GM18508 (cell line): Measurements from ENCODE around the gene TARDBP.
"Not testable (repeated sequence)": the region's sequence is repeated elsewhere in the genome, so short reads cannot be mapped to it uniquely, and the experiment has no call there.

ENCODE experiments used
- ATAC-seq: cut with Tn5 transposase; IDR thresholded peaks from one replicate; pipeline ENCODE4 v1.9.1; 2021; ENCODE audit warnings: moderate number of reproducible peaks; ENCODE audit not compliant: insufficient read depth, unreplicated experiment

Gene TARDBP

DNA sequence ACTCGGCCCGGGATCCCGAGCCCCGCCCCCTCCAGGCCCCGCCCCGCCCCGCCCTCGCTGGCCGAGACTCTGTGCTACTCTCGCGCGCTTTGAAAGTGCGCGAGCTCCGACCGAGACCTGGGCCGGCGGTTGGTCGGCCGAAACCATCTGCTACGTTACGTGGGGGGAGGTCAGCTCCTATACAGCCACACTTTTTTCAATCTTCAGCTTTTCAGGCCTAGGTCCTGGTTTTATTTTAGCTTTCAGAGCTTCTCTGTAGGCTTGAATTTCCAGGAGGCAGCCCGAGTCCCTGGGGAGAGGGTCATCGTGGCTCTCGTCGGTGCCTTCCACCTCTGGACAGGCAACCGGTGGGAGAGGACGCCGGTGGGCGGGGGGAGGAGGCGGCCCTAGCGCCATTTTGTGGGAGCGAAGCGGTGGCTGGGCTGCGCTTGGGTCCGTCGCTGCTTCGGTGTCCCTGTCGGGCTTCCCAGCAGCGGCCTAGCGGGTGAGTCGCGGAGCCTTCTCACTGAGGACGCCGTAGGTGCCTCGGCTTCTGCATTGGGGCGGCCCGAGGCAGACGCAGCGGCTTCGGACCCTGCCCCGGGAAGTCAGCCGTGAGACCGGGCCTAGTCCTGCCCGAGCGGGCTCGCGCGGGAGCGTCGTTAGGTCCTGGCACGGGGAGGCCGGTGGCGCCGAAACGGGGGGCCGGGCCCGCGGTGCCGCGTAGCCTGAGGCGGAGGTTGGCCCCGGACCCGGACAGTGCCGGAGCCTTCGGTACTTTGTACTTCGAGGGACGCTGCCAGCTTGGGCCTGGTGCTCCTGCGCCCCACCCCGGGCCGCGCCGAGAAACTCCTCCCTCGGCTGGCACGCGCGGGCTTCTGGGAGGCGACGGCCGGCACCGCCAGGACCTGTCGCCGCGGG is at the start of gene TARDBP:
TARDBP (plus strand) TSS at position 395 of the 900 bp plus-strand sequence. CDS start 1,074 bp downstream, outside the sequence.
- peak; percentile 75 for ATAC-seq

DNA sequence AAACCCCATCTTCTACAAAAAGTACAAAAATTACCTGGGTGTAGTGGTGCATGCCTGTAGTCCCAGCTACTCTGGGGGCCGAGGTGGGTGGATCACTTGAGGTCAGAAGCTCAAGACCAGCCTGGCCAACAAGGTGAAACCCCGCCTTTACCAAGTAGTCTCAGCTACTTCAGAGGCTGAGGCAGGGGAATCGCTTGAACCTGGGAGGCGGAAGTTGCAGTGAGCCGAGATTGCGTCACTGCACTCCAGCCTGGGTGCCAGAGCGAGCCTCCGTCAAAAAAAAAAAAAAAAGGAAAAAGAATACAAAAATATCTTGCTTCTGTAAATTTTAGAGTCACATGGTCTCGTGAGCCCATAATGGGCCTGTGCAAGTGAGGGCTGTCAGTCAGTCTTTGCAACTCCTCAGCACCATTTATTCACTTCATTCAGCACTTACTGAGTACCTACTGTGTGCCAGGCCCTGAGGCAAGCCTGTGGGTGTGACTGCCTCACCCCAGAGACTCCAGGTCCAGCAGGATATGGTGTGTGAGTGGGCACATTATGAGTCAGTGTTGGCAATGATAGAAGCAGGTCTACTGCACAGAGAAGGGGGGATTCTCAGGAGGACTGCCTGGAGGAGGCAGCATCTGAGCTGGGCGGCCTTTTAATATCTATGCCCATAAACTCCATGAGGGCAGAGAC is 46.8 kb upstream of the TARDBP start:
- no peak for ATAC-seq

DNA sequence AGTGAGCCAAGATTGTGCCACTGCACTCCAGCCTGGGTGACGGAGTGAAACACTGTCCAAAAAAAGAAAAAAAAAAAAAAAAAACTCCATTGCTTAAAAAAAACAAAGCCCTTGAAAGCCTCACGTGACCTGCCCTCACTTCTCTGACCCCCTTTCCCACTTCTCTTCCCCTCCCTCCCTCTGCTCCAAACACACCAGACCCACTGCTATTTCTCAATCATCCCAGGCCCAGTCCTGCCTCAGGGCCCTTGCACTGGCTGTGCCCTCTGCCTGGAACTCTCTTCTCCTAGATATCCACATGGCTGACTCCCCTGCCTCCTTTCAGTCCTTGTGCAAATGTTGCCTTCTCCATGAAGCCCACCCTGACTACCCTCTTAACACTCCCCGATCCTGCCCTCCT is 45.4 kb upstream of the TARDBP start:
- ATAC-seq = no peak

DNA sequence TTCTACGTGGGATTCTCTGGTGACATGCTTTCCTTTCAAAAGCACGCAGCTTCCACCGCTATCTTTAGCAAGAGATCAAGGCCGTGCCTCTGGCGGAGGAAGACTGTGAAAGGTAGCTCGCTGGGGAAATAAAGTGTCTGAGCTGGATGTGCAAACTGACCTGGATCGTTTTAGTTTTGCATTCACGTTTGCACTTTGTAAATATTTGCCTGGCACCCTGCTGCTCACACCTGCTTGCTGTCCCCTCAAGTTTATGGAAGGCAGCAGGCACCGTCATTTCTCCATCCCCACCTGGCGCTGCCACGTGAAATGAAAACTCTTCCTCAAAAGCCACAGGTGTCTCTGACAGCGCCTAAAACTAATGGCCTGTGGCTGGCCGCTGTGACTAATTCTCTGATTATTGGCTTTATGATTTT is 44.0 kb upstream of the TARDBP start:
- ATAC-seq = no peak

DNA sequence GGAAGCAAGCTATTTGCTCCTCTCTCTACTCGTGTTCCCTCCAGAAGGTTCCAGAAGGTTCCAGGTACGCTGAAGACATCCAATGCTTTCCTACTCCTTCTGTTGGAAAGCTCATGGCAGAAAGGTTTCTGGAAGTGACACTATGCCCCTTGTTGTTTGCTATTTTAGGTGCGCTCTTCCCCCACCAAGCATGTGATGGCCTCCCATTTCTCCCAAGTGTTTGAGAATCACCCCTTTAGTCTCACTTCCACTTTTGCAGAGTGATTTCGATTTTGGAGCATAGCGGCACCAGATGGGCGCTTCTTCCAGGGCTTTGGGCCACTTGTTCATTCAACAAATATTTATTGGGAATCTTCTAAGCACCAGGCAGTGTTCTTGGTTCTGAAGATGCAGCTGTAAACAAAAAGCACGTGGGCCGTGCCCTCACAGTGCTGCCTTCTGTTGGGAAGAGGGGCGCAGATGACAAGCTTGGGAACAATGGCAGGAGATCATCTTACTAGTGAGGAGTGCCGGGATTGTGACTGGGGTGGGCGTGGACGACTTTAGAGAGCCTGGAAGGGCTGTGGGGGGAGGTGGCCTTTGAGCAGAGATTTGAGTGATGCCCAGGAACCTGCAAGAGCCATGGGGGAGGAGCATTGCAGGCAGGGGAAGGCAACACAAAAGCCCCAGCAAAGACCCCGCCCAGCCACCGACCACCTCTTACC is 43.0 kb upstream of the TARDBP start:
- ATAC-seq = no peak

DNA sequence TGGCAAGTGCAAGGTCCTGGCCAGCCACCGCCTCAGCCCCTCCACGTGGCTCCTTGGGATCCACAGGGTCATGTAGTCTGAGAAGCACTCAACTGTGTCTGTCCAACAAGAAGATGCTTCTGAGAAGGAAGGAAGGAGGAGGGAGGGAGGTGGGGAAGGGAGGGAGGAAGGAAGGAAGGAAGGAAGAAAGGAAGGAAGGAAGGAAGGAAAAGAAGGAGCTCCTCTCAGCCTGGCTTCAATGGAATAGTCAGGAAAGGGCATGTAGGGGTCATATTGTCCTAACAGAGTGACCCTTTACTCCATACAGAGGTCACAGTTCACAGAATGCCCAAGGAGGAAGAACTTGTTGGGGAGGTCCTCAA is 42.5 kb upstream of the TARDBP start:
- no peak for ATAC-seq

DNA sequence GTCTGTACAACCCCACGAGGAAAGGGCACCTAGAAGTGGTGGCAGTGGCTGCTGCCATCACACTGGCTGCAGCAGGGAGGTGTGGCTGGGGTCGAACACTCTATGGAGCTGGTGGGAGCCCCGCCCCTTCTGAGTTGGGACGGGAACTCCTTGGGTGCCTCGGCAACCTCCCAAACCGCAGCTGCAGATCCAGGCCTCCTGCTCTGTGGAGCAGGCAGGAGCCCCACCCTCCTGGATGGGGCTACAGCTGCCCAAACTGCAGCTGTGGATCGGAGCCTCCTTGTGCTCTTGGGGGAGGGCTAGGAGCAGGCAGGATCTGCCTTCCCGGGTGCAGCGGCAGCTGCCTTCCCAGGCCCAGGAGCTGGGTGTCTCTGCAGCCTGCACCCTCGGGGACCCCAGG is 38.9 kb upstream of the TARDBP start:
- ATAC-seq = no peak

DNA sequence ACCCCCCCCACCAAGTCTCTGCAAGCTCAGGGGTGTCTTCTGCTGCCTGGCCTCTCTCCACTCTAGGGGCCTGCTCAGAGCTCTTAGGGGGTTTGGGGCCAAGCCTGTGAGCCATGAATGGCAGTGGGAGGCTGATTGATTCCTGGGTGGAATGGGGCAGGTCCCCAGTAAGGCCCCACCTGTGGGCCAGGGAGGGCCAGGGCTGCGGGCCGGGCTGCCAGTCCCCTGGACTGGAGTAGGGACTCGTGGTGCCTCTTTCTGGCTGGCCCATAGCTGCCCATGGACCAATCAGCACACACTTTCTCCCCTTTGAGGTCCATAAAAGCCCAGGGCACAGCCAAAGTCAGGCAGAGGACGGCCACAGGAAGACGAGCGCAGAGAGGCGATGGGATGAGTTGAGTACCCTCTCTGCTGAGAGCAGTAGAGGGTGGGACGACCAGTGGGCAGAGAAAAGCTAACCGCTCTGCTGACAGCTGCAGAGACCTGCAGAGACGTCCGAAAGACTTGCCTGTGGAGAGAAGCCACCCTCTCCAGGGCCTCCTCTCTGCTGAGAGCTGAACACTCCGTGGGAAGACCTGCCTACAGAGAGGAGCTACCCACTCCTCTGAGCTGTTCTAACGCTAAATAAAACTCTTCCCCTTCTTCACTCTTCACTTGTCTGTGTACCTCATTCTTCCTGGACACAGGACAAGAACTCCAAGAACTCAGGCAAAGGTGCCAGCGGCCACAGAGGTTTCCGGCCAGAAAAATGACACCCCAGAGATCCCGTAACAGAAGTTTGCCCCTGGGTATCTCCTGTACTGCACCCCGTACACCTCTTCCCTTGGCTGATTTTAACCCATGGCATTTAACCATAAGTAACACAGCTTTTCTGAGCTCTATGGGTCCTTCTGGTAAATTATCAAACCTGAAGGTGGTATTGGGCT is 38.2 kb upstream of the TARDBP start:
- no peak for ATAC-seq

DNA sequence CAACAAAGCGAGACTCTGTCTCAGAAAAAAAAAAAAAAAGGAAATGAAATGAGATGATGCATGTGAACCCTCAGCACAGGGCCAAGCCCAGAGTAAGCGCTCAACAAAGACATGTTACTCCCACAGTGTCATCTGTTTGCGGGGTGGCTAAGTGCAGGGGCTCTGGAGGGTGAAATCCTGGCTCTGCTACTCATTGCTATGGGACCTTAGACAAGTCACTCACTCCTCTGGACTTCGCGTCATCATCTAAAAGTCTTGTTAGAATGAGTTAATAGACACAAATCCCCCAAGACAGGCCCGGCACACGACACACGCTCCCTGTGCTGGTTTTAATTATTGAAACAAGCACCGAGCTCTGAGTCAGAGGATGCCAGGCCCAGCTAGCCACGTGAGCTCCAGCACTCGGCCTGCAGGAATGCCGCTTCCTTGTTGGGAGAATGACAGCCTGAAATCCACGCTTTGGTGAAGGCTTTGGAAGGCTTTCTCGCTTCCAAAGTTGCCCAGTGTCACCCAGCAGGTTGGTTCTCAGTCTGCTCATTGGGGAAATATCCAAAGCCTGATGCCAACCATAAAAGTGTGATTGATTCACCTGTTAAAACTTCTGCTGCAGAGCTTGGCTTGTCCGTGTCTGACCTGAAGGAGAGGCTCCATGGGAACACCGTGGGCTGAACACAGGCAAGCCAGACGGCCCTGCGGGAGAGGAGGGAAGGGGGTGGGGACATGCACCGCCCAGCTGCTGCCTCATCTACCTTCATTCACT is 36.7 kb upstream of the TARDBP start:
- ATAC-seq = no peak

DNA sequence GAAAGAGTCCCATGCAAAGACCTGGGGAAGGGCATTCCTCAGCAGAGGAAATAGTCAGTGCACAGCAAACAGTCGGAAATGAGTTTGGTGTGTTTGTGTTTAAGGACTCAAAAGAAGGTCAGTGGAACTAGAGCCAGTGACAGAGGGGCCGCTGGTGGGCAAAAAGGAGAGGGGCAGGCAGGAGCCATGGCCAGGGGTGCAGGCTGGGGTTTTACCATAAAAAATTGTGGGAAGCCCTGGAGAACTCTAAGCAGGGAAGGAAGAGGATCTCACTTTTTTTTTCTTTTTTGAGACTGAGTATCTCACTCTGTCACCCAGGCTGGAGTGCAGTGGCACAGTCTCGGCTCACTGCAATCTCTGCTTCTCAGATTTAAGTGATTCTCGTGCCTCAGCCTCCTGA is 33.7 kb upstream of the TARDBP start:
- no peak for ATAC-seq

DNA sequence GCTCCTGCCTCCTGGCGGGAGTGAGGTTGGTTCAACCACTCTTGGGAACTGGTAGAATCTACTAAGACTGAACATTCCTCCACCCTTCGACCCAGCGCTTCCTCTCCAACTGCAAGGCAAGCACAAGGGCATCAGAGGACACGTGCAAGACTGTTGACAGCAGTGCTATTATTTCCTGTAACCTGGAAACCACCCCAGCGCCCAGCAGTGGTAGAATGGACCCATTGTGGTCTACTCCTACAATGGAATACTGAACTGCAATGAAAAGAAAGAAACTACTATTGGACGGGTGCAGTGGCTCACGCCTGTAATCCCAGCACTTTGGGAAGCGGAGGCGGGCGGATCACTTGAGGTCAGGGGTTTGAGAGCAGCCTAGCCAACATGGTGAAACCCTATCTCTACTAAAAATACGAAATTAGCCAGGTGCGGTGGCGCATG is 33.0 kb upstream of the TARDBP start:
- no peak for ATAC-seq

DNA sequence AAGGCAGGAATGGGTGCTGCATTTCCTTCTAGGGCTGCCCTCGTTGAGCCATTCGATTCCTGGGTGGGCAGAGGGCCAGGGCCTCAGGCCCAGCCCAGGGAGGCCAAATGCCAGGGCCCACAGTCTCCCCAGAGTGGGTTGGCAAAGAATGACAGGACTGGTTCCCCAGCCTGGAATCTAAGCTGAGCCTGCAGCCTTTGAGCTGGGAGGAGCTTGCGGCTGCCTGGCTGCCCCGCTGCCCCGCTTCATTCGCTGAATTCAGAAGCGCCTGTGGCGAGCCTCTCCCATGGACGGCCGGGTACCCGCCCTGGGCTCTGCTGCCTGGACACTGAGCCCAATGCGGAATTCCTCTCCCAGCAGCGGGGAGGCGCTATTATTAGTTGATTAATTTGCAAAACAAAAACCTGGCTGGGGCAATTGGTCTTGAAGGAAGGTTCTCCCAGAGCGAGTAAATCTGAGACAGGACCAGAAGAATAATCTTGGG is 32.3 kb upstream of the TARDBP start:
- no peak for ATAC-seq

DNA sequence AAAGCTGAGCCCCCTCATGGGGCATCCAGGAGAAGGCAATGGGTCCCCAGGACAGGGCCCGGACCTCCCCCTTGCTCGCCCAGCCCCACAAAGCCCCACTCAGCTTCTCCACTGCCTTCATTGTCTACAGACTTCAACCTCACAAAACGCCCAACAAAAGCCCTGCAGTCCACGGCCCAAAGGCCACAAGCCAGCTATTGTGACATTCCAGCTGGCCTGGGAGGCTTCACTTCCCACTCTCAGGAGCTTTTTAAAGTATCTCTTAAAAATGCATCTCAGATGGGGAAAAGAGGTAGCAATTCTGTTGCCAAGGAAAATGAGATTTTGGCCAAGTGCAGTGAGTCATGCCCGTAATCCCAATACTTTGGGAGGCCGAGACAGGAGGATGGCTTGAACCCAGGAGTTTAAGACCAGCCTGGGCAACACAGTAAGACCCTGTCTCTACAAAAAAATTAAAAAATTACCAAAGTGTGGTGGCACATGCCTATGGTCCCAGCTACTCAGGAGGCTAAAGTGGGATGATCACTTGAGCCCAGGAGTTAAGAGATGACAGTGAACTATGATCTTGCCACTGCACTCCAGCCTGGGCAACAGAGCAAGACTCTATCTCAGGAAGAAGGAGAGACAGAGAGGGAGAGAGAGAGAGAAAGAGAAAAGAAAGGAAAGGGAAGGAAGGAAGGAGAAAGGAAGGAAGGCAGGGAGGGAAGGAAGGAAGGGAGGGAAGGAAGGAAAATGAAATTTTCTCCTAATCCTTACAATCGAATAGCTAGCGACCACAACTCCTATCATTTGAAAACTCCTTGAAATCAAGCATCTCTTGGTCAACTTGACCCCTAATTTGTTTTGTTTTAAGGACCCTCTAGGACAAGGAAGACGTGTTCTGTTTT is 31.4 kb upstream of the TARDBP start:
- ATAC-seq = no peak

DNA sequence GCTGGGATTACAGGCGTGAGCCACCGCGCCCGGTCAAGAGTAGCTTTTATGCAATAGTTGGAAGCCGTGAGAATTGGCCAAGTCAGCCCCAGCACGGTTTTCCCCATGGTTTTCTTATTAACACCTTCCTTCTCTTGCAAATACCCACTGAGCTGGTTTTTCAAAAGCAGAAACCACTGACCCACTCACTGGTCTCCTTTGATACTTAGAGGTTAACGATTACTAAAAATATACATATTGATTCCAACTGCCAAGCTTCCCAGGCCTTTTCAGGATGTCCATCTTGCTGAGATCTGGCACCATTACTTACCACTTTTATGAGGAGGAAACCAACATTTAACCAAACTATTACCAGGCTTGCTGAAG is 25.9 kb upstream of the TARDBP start:
- no peak for ATAC-seq

DNA sequence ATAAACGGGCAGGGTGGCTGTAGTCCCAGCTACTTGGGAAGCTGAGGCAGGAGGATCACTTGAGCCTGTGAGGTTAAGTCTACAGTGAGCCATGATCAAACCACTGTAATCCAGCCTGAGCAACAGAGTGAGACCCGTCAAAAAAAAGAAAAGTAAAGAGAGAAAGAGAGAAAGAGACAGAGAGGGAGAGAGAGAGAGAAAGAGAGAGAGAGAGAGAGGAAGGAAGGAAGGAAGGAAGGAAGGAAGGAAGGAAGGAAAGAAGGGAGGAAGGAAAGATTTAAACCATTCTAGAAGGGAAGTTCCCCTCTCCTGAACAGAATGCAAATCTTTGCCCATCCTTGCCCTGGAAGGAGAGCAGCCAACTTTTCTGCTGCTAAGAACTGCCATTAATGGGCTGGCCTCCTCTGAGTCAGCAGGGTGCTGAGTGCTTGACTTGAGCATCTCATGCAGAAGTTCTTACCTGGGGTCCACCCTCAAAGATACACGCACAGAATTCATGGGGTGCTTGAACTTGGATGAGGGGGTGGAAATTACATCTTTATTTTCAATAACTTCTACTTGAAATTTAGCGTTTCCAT is 24.5 kb upstream of the TARDBP start:
- no peak for ATAC-seq

DNA sequence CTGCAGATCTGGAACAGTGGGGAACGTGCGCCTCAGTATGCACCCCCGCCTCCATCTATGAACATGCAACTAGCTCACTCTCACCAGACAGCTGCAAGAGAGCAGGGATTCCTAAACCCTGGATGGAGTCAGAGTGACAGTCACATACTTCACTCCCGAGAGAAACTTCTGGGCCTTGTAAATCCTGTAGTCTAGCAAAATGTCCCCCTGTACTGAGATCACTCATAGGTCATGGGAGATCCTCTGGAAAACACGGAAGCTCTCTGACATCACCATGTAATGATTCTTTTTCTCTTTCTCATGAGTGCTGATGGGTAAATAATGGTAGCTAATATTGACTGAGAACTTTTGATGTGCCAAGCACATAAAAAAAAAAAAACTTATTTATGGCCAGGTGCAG is 23.4 kb upstream of the TARDBP start:
- no peak for ATAC-seq

DNA sequence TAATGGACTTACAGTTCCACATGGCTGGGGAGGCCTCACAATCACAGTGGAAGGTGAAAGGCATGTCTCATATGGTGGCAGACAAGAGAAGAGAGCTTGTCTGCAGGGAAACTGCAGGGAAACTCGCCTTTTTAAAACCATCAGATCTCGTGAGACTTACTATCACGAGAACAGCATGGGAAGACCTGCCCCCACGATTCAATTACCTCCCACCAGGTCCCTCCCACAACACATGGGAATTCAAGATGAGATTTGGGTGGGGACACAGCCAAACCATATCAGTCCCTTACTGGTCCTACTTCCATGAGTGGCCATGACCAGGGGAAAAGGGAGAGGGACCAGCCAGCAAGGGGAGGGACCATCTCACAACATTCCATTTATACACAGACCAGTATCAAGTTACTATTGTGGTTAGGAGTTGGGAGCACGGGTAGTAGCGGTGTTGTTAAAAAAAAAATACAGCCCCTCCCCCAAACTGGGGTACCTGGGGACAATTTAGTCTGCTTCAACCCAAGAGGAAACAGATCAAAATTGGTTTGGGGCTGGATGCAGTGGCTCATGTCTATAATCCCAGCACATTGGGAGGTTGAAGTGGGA is 22.4 kb upstream of the TARDBP start:
- not testable (repeated sequence) for ATAC-seq

DNA sequence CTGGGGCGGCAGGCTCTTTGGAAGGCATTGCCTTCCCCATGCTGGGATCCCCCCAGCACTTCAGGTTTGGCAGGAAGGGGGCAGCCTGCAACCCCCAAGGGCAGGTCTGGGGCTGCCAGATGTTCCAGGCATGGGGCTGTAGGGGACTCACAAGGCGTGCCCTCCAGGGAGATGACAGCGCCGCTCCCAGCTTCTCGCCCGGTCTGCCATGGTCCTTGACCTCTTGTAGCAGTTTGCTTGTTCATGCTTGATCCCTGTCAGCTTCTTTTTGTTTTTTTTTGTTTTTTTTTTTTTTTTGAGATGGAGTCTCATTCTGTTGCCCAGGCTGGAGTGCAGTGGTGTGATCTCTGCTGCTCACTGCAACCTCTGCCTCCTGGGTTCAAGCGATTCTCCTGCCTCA is 21.6 kb upstream of the TARDBP start:
- no peak for ATAC-seq
